ENCODE results near the gene PHACTR3.
"Not testable (repeated sequence)": the region's sequence is repeated elsewhere in the genome, so short reads cannot be mapped to it uniquely, and the experiment has no call there.

PHACTR3 gene

DNA sequence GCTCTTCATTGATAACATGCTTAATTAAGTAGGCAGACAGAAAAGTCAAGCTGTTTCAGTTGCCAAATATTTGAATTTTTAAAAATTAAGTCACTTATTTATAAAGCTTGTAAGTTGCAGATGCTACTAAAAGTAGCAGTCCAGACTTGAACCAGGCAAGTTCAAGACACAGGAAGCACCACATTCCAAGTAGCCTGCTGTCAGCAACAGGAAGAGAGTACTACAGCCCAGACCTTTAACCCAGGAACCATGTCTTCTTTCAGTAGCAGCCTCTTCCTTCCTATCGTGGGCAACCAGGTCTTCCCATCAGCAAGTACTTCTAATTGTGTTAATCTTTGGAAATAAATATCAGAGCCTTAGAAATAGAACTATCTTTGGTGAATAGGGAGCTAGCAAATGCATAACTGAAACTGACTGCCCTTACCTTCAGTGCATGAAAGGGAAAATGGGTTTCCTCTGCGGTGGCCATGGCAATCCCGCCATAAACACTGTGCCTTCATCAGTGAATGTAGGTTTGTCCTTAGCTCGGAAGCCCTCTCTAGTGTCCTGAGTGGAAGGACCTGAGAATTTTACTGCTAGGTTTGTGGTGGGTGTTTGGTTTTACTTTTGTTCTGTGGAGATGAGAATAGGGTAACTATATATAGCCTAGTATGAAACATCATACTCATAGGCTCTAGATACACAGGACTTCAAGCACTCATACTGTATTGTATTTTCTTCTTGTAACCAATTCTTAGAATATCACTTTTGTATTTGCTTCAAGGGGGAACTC, 233.5 kb downstream of the PHACTR3 start:
- DNase-seq: no peak

DNA sequence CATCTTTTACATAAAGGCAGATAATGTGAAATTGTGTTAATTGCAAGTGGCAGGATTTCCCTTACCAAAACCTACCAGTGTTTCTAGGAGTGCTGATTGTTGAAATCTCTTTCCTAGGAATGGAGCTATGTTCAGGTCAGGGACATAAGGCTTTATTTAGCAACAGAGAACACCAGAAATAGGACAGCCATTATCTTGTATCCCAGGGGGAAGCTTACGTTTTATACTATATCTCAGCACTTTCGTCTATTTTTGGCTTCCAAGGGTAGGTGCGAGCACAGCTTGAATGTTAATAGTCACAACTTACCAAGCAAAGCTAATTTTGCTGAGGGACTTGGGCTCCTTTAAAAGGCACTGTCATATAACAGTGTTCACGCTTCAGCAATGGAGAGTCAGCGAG, 235.1 kb downstream of the PHACTR3 start:
- DNase-seq: no peak

DNA sequence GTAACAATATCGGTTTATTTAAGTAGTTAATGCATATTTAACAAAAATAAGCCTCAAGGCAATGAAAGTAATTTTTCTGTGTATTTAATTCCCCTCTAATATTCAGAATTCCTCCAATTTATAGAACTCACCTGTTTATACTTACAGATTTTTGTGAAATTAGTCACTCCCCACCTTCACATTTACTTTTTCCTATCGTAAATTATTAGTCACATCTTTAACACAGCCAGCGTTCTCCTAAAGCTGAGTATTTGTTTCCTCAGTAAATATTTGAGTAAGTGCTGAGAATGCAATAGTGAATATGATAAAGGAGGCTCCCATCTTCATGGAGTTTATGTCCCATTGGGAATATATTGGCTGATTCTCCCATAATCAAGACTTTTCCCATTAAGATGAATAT, 241.1 kb downstream of the PHACTR3 start:
- no peak for DNase-seq

DNA sequence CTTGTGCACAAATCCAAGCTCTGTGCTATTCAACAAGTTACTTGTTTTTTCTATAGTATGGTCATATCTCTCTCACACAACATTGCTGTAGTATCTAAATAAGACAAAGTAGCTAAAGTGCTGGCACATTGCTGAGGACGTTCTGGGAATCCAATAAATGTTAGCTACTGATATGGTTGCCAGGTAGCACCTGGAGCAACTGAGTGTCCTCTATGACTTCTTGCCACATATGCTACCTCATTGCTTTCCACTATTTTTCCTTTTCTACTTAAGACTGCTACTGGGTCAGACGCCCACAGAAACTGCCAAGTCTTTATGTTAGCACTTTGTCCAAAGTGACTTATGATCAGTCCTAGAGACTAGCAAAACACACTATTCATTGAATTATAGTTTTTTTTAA, 243.8 kb downstream of the PHACTR3 start:
- no peak for DNase-seq

DNA sequence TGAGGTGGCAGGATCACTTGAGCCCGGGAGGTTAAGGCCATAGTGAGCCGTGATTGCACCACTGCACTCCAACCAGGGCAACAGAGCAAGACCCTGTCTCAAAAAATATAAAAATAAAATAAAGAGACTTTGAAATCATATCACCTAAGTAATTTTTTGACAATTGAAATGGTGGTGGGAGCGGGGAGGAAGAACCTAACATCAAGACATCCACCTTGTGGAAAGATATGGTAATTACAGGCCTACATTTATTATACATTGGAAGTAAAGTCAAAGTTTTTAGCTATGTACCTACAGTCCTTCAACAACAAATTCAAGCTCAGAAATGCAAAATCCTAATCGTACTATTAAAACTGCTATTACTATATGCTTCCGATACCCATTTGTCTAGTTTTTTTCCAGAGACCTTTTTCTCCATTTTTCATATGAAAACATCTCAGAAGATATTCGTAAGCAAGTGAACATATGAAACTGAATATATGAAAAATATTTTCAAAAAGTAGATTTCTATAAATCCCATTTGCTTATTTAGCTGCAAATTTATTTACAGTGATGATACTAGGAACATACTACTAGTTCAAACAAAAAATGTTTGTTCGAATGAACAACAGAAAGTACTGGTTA, 245.8 kb downstream of the PHACTR3 start:
- no peak for DNase-seq

DNA sequence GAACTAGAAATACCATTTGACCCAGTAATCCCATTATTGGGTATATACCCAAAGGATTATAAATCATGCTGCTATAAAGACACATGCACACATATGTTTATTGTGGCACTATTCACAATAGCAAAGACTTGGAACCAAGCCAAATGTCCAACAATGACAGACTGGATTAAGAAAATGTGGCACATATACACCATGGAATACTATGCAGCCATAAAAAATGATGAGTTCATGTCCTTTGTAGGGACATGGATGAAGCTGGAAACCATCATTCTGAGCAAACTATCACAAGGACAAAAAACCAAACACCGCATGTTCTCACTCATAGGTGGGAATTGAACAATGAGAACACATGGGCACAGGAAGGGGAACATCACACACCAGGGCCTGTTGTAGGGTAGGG, 252.2 kb downstream of the PHACTR3 start:
- not testable (repeated sequence) for DNase-seq

DNA sequence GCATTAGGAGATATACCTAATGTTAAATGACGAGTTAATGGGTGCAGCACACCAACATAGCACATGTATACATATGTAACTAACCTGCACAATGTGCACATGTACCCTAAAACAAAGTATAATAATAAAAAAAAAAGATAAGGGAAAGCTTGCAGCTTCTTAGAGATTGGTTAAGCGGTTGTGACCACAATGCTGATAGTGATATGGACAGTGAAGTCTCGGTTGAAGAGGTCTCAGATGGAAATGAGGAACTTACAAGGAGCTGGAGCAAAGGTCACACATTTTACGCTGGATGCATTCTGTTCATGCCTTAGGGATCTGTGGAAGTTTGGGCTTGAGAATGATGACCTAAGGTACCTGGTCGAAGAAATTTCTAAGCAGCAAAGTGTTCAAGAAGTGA, 252.6 kb downstream of the PHACTR3 start:
- DNase-seq: not testable (repeated sequence)

DNA sequence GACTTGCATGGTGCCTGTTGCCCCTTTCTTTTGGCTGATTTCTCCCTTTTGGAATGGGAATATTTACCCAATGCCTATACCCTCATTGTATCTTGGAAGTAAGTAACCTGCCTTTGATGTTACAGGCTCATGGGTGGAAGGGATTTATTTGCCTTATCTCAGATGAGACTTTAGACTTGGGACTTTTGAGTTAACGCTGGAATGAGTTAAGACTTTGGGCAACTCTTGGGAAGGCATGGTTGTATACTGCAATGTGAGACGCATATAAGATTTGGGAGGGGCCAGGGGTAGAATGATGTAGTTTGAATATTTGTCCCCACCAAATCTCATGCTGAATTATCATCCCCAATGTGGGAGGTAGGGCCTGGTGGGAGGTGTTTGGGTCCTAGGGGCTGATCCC, 253.6 kb downstream of the PHACTR3 start:
- no peak for DNase-seq

DNA sequence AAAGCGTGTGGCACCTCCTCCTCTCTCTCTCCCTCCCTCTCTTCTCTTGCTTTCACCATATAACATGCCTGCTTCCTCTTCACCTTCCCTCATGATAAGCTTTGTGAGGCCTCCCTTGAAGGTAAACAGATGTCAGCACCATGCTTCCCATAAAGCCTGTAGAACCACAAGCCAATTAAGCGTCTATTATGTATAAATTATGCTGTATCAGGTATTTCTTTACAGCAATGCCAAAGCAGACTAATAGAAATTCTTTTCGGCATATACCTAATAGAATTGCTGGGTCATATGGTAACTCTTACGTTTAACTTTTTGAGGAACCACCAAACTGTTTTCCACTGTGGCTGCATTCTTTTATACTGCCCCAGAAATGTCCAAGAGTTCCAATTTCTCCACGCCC, 254.1 kb downstream of the PHACTR3 start:
- DNase-seq: no peak

DNA sequence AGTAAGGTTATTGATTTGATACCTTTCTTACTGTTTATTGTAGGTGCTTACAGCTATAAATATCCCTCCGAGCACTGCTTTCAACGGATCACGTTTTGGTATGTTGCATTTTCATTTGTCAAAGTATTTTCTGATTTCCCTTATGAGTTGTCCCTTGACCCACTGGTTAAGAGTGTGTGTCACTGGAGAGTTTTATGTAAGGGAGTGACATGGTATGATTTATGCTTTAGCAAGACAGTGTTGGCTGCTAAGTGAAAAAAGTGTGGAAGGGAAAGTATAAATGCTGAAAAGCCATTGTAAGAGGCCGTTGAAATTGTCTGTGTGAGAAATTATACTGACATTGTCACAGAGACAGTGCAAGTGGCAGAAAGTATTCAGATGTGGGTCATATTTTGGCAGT, 257.1 kb downstream of the PHACTR3 start:
- no peak for DNase-seq

DNA sequence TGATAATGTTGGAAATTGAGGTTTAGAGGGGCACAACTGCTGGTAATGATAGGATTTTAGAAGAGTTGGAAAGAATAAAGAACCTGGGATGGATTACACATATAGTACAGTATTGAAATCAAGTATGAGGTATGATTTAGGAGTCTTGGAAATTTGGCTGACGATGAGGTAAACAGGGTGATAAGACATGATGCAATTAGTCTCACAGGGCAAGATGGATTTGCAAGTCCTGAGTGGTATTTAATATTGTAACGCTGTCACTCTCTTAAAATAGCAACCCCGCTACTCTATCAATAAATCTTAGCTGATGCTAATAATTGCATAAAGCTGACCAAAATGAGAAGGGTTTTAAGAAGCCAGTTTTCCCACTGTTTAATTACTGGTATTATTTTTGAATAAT, 258.7 kb downstream of the PHACTR3 start:
- DNase-seq: no peak

DNA sequence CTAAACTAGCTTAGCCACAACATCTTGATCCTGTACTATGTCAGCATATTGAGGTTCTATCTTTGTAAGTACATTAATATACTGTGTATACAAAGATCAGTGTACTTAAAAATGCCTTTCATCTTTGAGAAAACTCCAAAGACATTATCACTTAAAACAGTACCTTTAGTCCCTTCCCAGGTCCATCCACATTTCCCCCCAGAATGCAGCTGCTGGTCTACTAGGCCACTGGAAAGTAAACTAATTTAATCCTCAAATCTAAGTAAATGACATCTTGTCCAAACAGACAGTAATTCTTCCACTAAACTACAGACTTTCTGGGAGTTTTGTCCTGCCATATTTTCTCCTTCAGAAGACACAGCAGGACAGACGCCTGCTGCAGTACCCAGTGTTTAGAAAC, 260.4 kb downstream of the PHACTR3 start:
- DNase-seq: no peak

DNA sequence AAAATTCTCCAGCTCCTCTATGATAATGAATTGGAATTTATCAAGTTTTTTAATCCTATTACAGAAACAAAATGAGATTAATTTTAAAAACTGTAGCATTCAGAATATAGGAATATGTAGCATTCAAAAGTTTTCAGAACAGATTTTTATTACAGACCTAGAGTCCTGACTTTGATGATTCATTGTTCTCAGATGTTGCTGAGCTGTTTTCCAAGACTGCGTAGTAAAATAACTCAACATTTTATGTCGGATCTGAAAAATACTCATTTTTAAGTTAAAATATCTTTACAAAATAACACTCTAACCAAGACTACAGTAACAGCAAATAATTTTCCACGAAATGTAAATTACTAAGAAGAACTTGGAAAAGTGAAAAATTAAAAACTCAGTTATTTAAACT, 262.0 kb downstream of the PHACTR3 start:
- no peak for DNase-seq

DNA sequence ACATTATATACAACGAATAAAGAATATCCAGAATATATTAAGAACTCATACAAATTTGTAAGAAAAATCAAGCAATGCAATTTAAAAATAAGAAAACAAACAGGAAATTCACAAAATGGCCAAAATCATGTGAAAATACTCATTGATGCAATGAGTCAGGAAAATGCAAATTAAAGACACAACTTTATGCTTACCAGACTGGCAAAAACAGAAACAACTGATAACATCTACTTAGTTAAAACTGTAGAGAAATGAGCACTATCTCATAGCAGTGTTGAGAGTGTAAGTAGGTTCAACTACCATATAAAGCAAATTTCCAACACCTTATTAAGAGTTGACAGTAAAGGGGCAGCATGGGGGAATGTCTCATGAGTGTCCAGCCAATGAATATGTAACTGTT, 266.8 kb downstream of the PHACTR3 start:
- no peak for DNase-seq

DNA sequence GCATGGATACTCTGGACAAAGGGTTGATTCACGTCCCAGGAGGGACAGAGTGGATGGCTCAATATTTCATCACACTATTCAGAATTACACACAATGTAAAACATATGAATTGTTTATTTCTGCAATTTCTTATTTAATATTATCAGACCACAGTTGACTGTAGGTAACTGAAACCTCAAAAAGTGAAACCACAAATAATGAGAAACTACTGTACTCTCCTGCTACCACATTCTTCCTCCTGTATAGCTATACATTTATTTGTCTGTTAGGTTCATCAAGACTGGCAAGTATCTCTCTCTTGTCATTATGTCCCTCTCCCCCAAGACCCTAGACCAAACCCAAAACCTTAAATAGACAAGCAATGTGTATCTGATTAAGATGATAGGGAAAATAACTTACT, 269.1 kb downstream of the PHACTR3 start:
- DNase-seq: no peak

DNA sequence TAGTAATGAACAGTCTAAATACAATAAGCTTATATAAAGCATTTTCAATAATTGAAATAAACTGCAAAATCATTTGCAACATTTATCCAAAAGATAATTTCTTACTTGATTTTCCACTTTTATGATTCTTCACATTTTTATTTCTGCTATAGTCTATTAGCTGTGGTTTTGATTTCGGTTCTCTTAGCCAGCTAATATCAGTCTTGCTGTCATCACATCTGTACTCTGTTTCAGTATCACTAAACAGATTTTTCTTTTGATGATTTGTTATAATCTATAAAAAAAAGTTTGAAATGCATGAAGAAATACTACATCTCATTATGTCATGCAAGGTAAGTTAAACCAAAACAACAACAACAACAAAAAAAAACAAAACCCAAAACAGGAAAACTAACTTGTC, 275.9 kb downstream of the PHACTR3 start:
- no peak for DNase-seq

DNA sequence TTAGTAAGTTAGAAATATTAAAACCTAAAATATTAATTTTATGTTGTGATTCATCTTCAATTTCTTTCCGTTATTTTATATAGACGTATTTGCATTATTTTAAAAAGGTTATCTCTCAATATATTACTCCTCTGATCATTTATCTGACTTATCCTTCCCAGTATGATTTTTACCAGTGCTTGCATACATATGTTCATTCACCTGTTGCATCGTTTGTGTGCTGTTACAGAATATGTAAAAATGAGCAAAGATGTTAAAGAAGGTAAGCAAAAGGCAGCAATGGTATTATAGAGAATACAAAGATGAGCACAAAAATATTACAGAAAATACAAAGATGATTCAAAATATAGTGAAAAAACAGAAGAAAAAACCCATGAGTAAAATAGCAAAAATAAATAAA, 280.2 kb downstream of the PHACTR3 start:
- DNase-seq: no peak

DNA sequence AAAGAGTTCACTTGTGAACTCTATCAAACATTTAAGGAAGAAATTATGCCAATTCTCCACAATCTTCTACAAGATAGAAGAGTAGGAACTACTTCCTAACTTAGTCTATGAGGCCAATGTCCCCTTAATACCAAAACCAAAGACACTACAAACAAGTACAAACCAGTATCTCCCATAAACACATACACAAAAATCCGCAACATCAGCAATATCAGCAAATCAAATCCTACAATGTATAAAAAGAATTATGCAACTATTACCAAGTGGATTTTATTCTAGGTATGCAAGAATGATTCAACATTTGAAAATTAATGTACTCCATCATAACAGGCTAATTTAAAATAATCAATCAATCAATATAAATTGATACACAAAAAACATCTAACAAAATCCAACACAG, 283.7 kb downstream of the PHACTR3 start:
- no peak for DNase-seq

DNA sequence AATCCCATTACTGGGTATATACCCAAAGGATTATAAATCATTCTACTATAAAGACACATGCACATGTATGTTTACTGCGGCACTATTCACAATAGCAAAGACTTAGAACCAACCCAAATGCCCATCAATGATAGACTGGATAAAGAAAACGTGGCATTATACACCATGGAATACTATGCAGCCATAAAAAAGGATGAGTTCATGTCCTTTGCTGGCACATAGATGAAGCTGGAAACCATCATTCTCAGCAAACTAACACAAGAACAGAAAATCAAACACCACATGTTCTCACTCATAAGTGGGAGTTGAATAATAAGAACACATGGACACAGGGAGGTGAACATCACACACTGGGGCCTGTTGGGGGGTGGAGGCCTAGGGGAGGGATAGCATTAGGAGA, 285.7 kb downstream of the PHACTR3 start:
- not testable (repeated sequence) for DNase-seq

DNA sequence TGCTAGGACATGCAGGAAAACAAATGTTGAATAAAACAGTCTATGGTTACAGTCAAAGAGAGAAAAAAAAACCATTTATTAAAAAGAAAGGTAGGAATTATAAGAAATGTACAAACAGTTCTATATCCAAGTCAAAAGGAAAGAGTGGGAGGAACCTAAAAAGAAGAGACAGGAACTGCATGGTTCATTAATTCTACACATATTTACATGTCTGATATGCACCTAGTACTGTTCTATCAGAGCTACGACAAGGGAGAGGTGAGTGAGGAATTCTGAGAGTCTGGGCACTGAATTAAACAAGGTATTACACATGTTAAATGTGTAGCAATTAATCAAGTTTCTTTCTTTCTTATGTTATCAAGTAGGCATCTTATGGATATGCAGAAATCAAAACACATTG, 287.2 kb downstream of the PHACTR3 start:
- DNase-seq: no peak

DNA sequence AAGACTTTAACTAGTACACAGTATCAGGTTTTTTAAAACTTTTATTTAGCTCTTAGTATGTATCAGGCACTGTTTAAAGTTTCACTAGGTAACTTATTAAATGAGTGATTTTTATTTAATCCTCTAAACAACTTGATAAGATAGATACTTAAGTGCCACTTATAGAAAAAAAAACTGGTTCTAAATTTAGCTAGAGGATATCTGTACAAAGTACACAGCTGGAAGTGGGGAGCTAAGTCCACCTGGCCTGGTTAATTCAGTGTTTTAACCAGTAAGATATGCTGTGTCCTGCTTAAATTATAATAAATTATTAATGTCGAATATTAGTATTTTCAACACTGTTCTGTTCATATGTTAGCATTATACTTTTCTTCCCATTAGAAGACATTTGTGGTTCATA, 291.6 kb downstream of the PHACTR3 start:
- no peak for DNase-seq
